NAMALWA (cell line): ENCODE data around the gene STARD3.

Experiments
- DNase-seq: peaks from one replicate; pipeline ENCODE4 v3.0.0-alpha.2; 2015; ENCODE audit warnings: low spot score

STARD3 gene

GRCh38 chr17:39621523-39622379, 15.2 kb upstream of the STARD3 start:
- DNase-seq = peak; percentile 92

GRCh38 chr17:39622380-39623006, 14.5 kb upstream of the STARD3 start:
- no peak for DNase-seq

GRCh38 chr17:39623356-39623950, 13.5 kb upstream of the STARD3 start:
- peak; percentile 89 for DNase-seq

GRCh38 chr17:39624313-39624712, 12.6 kb upstream of the STARD3 start:
- DNase-seq = no peak

- DNase-seq = no peak
These were observed 11.7 kb upstream of the STARD3 start for GRCh38 chr17:39625198-39625785.

- DNase-seq = no peak
These were observed 10.5 kb upstream of the STARD3 start, which contains the start of gene PPP1R1B for GRCh38 chr17:39626171-39627046. TSS of gene PPP1R1B (plus strand) at chr17:39626952. CDS start at chr17:39627393, 441 bp downstream.

GRCh38 chr17:39627047-39627711, 9.8 kb upstream of the STARD3 start:
- DNase-seq = no peak

GRCh38 chr17:39627712-39628516, 9.0 kb upstream of the STARD3 start:
- DNase-seq = no peak

- DNase-seq = no peak
These were observed 8.1 kb upstream of the STARD3 start for GRCh38 chr17:39628655-39629493.

GRCh38 chr17:39629494-39629880, 7.5 kb upstream of the STARD3 start:
- DNase-seq = no peak

- DNase-seq = no peak
These were observed 7.0 kb upstream of the STARD3 start for GRCh38 chr17:39629898-39630297.

- no peak for DNase-seq
These were observed 5.5 kb upstream of the STARD3 start for GRCh38 chr17:39631403-39631802.

- no peak for DNase-seq
These were observed 4.6 kb upstream of the STARD3 start for GRCh38 chr17:39632153-39632941.

GRCh38 chr17:39633570-39634183, 3.3 kb upstream of the STARD3 start:
- no peak for DNase-seq

GRCh38 chr17:39634384-39634871, 2.5 kb upstream of the STARD3 start:
- DNase-seq = peak; percentile 67

GRCh38 chr17:39635614-39636176, 1.2 kb upstream of the STARD3 start:
- DNase-seq = no peak

- no peak for DNase-seq
These were observed 387 bp upstream of the STARD3 start for GRCh38 chr17:39636587-39636926.

GRCh38 chr17:39638317-39638716, 1.4 kb downstream of the STARD3 start:
- DNase-seq = no peak
